Epithelial cell of proximal tubule (primary cell): ENCODE measurements around the gene SDK2. TPM values are rescaled to one million over a fixed set of nuclear protein-coding genes. Genes with fewer than 3 reads are reported as not detected.
A peak's percentile ranks its signal among the peaks of the same experiment; 100 is the strongest.

Source experiments
- DNase-seq: peaks from one replicate; pipeline ENCODE4 v3.0.0-alpha.2; 2011; ENCODE audit warnings: low read depth
- H3K4me3 ChIP-seq: 2 replicates; pipeline ENCODE4 v1.5.1; 2011; ENCODE audit warnings: low read depth, mild to moderate bottlenecking, low read length
- CTCF ChIP-seq: conservative IDR thresholded peaks from 2 replicates; pipeline ENCODE4 v1.5.1; 2012; ENCODE audit warnings: low read depth, mild to moderate bottlenecking, low read length
- total RNA-seq: library from RNA; depleted of rRNA; stranded (reverse); fragments of >200 nt; gene quantifications from 2 replicates; pipeline ENCODE4 v1.2.3, GENCODE V29; 2015

The SDK2 gene
- total RNA-seq, 1 donor from 2014 or later: 0.12 TPM

GRCh38 chr17:73419881-73420280 is 224.4 kb downstream of the SDK2 start:
- TF ChIP-seq CTCF: no peak
- peak overlapping the region; percentile 13 for H3K4me3 ChIP-seq
- DNase-seq: no peak

GRCh38 chr17:73419051-73419450 is 225.2 kb downstream of the SDK2 start:
- no peak for DNase-seq
- no peak for TF ChIP-seq CTCF
- no peak overlapping the region for H3K4me3 ChIP-seq

- no peak overlapping the region for H3K4me3 ChIP-seq
- no peak for DNase-seq
- no peak for TF ChIP-seq CTCF
These were observed 228.5 kb downstream of the SDK2 start for GRCh38 chr17:73415782-73416181.

- TF ChIP-seq CTCF: no peak
- DNase-seq: no peak
- no peak overlapping the region for H3K4me3 ChIP-seq
These were observed 229.9 kb downstream of the SDK2 start for GRCh38 chr17:73414171-73414955.

- DNase-seq: no peak
- no peak for TF ChIP-seq CTCF
- H3K4me3 ChIP-seq: no peak overlapping the region
These were observed 231.3 kb downstream of the SDK2 start for GRCh38 chr17:73412914-73413313.

GRCh38 chr17:73411313-73411747 is 232.9 kb downstream of the SDK2 start:
- DNase-seq: no peak
- no peak overlapping the region for H3K4me3 ChIP-seq
- no peak for TF ChIP-seq CTCF
